Measurements from ENCODE around the gene ADAMTS1. TPM values are rescaled to one million over a fixed set of nuclear protein-coding genes. Genes with fewer than 3 reads are reported as not detected.

ADAMTS1 gene
- total and polyA plus RNA-seq, 2 donors (not counting 3 experiments of a cell fraction or from before 2014, with no cell fraction given), result 15.4 to 16.3 TPM

DNA sequence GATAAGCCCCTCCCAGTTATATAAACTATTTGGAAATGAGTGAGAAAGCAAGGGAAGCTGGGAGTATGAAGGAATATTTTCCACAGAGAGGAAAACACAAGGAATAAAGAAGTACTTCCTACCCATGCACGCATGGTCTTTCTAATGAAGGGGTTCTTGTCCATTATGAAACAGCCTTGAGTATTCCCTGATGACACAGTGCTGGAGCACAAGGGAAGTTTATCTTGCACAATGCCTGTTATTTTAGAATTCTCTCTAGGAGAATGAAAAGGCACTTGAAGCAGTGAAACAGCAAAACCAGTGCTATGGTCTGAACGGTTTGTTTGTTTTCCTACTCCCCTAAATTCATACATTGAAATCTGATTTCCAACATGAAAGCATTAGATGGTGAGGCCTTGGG, 38.6 kb upstream of the ADAMTS1 start:
- BruUV-seq (replicated peaks), result no TSS peak
- no peak overlapping the region for H3K4me3 ChIP-seq (replicated peaks in 1 of 3; ENCODE audit: insufficient read depth in 1 of 3, low read depth in 1 of 3, low read length in 3 of 3)
- H3K9ac ChIP-seq (replicated peaks; ENCODE audit: extremely low read depth, insufficient read depth, low read length), result no peak overlapping the region
- intact Hi-C loops (cut with micrococcal nuclease), result no loop called here
- POLR2A ChIA-PET, result no interaction called here
- no peaks in the 10 kb centered on the region for H4K20me1 ChIP-seq (replicated peaks; ENCODE audit: control insufficient read depth, extremely low read depth, insufficient read depth, low read length)
- H3K9me1 ChIP-seq (replicated peaks; ENCODE audit: control insufficient read depth, extremely low read depth, insufficient read depth, low read length), result no peaks in the 10 kb centered on the region
- FAIRE-seq (no peak), DNase-seq (ENCODE audit: low read depth, low spot score) (no peak)
- no peak overlapping the region for H3K27ac ChIP-seq (ENCODE audit: insufficient read depth, low read depth, low read length)
- no peaks in the 10 kb centered on the region for H3K36me3 ChIP-seq (ENCODE audit: control insufficient read depth in 2 of 2, extremely low read depth in 1 of 2, insufficient read depth in 2 of 2, low read length in 2 of 2)
- H3K79me2 ChIP-seq (ENCODE audit: control insufficient read depth, insufficient read depth, low read length), result no peaks in the 10 kb centered on the region
- no peaks in the 10 kb centered on the region for H3K4me1 ChIP-seq (ENCODE audit: control insufficient read depth, extremely low read depth, insufficient read depth, low read length)
- H2AFZ ChIP-seq (ENCODE audit: low read depth, low read length), result no peak overlapping the region
- dilution Hi-C loops (cut with MboI; ENCODE audit: extremely low pct_ligation_motif_present, low sequenced_read_pairs), result no loop called here
- no peaks in the 10 kb centered on the region for H3K9me3 ChIP-seq (replicated peaks; ENCODE audit: control insufficient read depth, insufficient read depth, low read length)
- CTCF ChIA-PET, result interaction anchor here (1.4 to 8.9 kb wide), 4 partner anchors 12 to 1862 kb away, joined by 3 to 151 read pairs (median 75); no protein-coding TSS in a partner anchor
- no peaks in the 10 kb centered on the region for H3K27me3 ChIP-seq (ENCODE audit: control insufficient read depth in 2 of 2, insufficient read depth in 2 of 2, low read length in 2 of 2)
- TF ChIP-seq EZH2 (IDR thresholded peaks at IDR 0.05; ENCODE audit: borderline replicate concordance, low read depth, low read length, severe bottlenecking) (no peak), POLR2AphosphoS5 (IDR thresholded peaks at IDR 0.05; ENCODE audit: insufficient read depth, low read depth, low read length) (no peak), JUN (IDR thresholded peaks at IDR 0.05; ENCODE audit: borderline replicate concordance, insufficient read depth, insufficient read length, low read depth) (no peak), POLR2A (IDR thresholded peaks at IDR 0.05; ENCODE audit: low read depth, low read length) (no peak), FOS (IDR thresholded peaks at IDR 0.05; ENCODE audit: borderline replicate concordance, insufficient read depth, low read length) (no peak), GATA2 (IDR thresholded peaks at IDR 0.05; ENCODE audit: insufficient read depth, insufficient read length, low read depth, low read length) (no peak), MYC (IDR thresholded peaks at IDR 0.05; ENCODE audit: low read depth, low read length) (no peak)
- TF ChIP-seq, protein P1, sequence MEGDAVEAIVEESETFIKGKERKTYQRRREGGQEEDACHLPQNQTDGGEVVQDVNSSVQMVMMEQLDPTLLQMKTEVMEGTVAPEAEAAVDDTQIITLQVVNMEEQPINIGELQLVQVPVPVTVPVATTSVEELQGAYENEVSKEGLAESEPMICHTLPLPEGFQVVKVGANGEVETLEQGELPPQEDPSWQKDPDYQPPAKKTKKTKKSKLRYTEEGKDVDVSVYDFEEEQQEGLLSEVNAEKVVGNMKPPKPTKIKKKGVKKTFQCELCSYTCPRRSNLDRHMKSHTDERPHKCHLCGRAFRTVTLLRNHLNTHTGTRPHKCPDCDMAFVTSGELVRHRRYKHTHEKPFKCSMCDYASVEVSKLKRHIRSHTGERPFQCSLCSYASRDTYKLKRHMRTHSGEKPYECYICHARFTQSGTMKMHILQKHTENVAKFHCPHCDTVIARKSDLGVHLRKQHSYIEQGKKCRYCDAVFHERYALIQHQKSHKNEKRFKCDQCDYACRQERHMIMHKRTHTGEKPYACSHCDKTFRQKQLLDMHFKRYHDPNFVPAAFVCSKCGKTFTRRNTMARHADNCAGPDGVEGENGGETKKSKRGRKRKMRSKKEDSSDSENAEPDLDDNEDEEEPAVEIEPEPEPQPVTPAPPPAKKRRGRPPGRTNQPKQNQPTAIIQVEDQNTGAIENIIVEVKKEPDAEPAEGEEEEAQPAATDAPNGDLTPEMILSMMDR (IDR thresholded peaks at IDR 0.05; ENCODE audit: extremely low read depth in 1 of 2, insufficient read depth in 1 of 2, low read depth in 1 of 2, low read length in 2 of 2), result no peak
- TF ChIP-seq, protein P2, sequence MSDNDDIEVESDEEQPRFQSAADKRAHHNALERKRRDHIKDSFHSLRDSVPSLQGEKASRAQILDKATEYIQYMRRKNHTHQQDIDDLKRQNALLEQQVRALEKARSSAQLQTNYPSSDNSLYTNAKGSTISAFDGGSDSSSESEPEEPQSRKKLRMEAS (IDR thresholded peaks at IDR 0.05; ENCODE audit: insufficient read depth, insufficient read length), result no peak
- H3K4me2 ChIP-seq (ENCODE audit: insufficient read depth, low read length), result no peak overlapping the region

Data from endothelial cell of umbilical vein (primary cell).